Activated CD4-positive, CD25-positive, alpha-beta regulatory T cell treated with anti-CD3 and anti-CD28 coated beads, Interleukin-2, amount 50 U/mL, for 72 hours (primary cell): Measurements from ENCODE around the gene INSYN2B.
"Not testable (repeated sequence)": the region's sequence is repeated elsewhere in the genome, so short reads cannot be mapped to it uniquely, and the experiment has no call there.

ENCODE experiments used
- DNase-seq: peaks from one replicate; pipeline ENCODE4 v3.0.0; 2021

INSYN2B gene

GRCh38 chr5:169970911-169971765 is 9.2 kb downstream of the INSYN2B start:
- DNase-seq = no peak

DNA sequence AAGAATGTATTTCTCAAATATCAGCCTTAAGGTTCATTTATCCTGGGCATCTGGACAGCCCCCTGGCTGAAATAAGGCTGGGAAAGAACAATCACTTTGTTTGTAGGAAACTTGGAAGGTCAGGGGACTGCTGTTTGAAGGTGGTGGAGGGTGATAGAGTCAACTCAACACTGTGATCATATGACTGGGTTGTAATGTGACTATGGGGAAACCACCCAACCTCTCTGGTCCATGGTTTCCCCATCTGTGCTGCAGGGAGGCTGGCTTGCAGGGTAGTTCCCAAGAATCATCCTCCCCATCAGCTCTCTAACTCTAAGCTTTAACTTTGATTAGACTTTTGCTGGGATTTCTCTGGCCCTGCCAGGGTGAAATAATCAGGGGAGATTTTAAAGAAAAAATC is 10.0 kb downstream of the INSYN2B start:
- DNase-seq = no peak

DNA sequence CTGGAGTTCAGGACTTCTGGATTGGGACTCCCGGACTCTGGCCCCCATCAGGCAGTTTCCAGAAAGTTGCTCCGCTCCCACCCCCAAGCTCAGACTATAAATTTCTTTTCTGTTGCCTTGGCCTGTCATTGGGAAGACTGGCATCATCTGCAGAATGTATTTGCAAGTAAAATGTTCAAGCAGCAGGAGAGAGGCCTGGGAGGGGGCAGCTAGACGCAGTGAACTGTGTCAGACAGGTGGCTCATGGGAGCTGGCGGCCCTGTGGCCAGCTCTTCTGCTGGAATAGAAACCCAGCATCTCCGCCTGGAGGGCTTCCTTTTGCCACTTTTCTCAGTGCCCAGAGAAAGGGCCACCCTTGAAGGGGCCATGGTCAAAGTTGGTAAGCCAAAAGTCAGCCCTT is 16.0 kb downstream of the INSYN2B start:
- DNase-seq = no peak

- DNase-seq = no peak
These were observed 19.6 kb downstream of the INSYN2B start for GRCh38 chr5:169960659-169961058.

GRCh38 chr5:169958278-169958677 is 22.0 kb downstream of the INSYN2B start:
- no peak for DNase-seq

DNA sequence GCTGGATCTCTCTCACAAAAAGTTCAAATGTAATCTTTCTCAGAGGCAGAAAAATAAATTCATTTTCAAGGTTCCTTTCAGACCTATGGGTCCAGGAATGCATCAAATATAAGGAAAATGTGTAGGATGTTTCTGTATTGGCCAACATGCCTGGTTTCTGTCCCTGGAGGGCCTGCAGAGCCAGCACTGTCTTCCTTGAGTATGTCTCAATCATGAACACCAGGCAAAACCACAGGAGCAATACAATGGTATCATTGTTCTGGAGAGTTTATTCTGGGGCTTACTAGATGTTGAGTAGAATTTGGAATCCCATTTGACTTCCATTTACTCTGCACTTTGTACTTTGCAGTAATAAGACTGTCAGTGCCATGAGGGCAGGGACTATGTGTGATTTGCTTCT is 23.5 kb downstream of the INSYN2B start:
- no peak for DNase-seq

DNA sequence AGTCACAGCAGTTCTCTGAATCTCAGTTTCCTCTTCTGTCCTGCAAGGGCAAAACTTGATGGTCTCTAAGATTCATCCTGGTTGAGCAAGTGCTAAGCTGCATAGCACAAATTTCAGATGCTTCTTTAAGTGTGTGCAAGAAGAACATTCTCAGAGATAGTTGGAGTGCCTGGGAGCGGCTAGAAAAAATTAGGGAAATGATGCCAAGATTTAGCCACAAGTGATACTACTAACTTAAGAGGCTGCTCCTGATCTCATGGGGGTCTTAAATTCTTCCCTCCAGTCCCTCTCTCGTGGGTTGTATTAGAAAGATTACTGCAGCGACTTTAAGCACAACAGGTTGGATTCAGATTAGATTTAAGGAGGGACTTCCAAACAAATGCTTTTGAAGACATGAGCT is 24.2 kb downstream of the INSYN2B start:
- no peak for DNase-seq

- no peak for DNase-seq
These were observed 25.5 kb downstream of the INSYN2B start for GRCh38 chr5:169954786-169955185.

DNA sequence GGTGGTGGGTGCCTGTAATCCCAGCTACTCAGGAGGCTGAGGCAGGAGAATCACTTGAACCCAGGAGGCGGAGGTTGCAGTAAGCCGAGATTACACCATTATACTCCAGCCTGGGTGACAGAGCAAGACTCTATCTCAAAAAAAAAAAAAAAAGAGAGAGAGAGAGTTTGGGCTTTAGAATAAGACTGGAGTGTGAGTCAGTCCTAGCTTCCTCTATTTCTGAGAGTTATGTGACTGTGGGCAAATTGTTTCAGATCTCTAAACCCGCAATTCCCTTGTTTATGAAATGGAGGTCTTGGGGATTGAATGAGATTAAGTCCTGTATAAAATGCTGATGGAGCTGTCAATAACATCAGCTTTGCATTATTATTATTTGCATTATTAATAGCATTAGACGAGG is 27.1 kb downstream of the INSYN2B start:
- DNase-seq = not testable (repeated sequence)

DNA sequence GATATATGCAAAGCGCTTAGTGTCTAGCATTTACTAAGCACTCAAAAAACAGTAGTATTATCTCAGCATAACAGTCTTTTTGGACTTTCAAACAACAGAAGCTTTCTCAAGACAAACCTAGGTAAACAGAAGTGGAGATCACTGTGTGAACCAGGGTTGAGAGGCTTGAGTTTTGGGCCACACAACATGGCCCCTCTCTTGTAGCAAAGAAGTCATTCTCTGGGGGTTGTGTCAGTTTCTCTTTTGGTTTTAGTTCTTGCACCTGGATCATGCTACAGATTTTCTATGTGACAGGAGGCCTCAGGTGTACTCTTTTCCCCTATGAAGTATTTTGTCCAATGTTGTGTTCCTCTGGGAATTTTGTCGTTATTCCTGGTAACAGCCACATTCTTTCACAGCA is 30.0 kb downstream of the INSYN2B start:
- no peak for DNase-seq

- DNase-seq = no peak
These were observed 33.5 kb downstream of the INSYN2B start for GRCh38 chr5:169946743-169947295.

GRCh38 chr5:169945831-169946261 is 34.4 kb downstream of the INSYN2B start:
- DNase-seq = no peak

- DNase-seq = no peak
These were observed 35.2 kb downstream of the INSYN2B start for GRCh38 chr5:169944922-169945680.

- DNase-seq = no peak
These were observed 36.2 kb downstream of the INSYN2B start for GRCh38 chr5:169944115-169944514.

GRCh38 chr5:169943026-169943425 is 37.3 kb downstream of the INSYN2B start:
- no peak for DNase-seq

GRCh38 chr5:169942181-169942580 is 38.1 kb downstream of the INSYN2B start:
- no peak for DNase-seq

DNA sequence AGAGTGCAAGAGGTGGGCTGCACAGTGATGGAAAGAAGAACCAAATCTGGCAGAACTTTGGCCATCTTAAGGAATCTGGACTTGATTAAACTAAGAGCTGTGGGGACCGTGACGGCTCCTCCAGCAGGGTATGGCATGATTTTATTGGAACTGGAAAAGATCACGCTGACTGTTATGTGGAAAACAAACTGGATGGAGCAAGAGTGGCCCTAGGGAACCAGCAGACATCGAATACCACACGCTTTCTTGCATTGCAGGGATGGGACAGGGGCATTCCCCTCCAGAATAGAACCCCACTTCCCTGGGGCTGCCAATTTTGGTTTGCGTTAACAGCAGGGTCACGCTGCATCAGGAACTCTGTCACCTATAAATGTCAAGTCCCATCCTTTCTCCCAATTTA is 38.8 kb downstream of the INSYN2B start:
- no peak for DNase-seq

GRCh38 chr5:169939731-169940130 is 40.6 kb downstream of the INSYN2B start:
- no peak for DNase-seq

GRCh38 chr5:169938439-169938838 is 41.9 kb downstream of the INSYN2B start:
- DNase-seq = no peak

DNA sequence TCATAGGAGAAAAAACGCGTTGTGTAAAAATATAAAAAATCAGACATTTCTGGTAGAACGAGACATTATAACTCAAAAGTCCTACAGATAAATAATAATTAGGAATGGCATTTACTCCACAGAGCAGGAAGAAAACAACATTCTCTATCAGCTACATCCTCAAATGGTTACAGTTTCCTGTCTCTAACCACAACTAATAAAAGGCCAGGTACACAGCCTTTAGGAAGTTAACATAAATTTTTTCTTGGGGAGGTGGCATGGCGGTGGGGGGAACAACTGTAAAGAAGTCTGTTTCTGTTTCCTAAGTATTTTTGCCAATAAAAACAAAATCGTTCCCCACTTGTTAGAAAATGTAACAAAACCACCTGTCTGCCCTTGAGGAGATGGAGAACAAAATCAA is 44.5 kb downstream of the INSYN2B start:
- DNase-seq = no peak

- DNase-seq = no peak
These were observed 45.3 kb downstream of the INSYN2B start for GRCh38 chr5:169934990-169935389.

DNA sequence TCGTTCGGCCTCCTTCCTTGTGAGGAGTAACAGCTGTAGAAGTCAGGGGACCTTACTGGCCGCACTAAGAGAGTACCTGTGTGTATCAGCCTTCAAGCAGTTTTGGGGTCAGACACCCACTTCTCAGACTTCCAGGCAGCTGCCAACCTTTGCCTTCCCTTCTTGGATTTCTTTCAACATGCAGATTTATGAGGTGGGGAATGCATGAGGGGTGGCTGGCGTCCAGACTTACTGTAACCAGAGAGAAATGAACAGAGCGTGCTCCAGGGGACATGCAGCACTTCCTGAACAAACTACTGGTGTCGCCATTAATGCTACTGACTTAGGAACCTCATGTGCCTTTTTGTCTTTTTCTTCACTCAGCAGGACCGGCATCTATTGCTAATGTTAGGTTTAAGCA is 46.7 kb downstream of the INSYN2B start:
- no peak for DNase-seq

- no peak for DNase-seq
These were observed 47.2 kb downstream of the INSYN2B start for GRCh38 chr5:169933127-169933526.

DNA sequence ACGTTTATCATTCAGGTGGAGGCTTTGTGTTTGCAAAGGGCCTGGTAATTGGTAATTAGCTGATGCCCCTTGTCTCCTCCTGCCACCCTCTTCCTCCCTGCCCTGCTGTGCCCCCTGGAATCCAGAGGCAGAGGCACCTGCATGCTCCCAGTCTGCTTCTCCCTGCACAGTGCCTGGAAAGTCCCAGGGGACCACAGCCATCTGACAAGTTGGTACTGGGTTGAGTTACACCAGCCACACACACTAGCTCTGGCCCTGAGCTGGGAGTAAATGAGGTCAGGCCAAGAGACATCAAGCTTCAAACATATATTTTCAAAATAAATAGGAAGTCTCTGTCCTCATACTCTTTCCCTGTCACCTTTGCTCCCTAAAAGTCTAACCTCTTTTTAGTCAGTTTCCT is 56.3 kb downstream of the INSYN2B start:
- DNase-seq = no peak
